Measurements from ENCODE around the gene IKZF1.

DNA sequence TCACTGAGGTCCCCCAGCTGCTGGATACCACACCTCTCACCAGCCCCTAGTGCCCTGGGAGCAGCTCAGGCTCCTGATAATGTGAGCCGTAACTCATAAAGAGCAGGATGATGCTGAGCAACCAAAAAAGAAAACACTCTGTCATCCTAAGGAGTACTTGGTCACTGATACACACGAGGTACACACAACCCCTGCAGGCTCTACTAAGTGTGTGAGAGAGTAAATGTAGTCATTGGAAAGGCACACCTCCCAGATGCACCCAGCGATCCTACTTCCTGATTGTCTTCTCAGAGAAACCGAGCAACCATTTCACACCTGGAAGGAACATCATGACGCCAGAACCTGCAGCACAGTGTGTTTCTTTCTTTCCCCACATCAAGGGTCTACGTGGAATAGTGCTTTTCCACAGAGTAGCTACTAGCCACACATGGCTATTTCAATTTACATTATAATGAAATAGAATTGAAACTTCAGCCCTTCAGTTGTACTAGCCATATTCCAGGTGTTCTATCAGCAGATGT lies 111.4 kb downstream of the IKZF1 start:
- TF ChIP-seq POLR2A (IDR thresholded peaks at IDR 0.05; ENCODE audit: low read length) (no peak), GATA1 (IDR thresholded peaks at IDR 0.05; ENCODE audit: low read depth, low read length) (no peak)

Measured in erythroblast (primary cell).